H1 (cell line): ENCODE measurements around the gene CACNA1C.

Experiments used
- EP300 ChIP-seq, 2 experiments: IDR thresholded peaks; 1 replicate in 1 of 2; 2 replicates in 1 of 2; pipeline ENCODE4 v1.6.1; 2011 to 2012; ENCODE audit warnings: low read depth in 2 of 2, low read length in 2 of 2, mild to moderate bottlenecking in 2 of 2, borderline replicate concordance in 1 of 2, inconsistent platforms in 1 of 2, moderate library complexity in 1 of 2
- EZH2 ChIP-seq: fragments of 200-600 bp; sonication (generic); IDR thresholded peaks from 2 replicates; pipeline ENCODE4 v1.7.1; 2012; ENCODE audit warnings: low read depth, mild to moderate bottlenecking, moderate library complexity, low read length, inconsistent platforms; ENCODE audit not compliant: severe bottlenecking
- GABPA ChIP-seq: IDR thresholded peaks from 2 replicates; pipeline ENCODE4 v1.6.1; 2011; ENCODE audit warnings: mild to moderate bottlenecking, low read length, moderate library complexity, borderline replicate concordance; ENCODE audit not compliant: insufficient read depth
- NRF1 ChIP-seq: IDR thresholded peaks from 2 replicates; pipeline ENCODE4 v1.6.1; 2011; ENCODE audit warnings: mild to moderate bottlenecking, low read depth, low read length, improper control_type of control experiment
- POLR2A ChIP-seq, 2 experiments: IDR thresholded peaks; 1 replicate in 1 of 2; 2 replicates in 1 of 2; pipeline ENCODE4 v1.6.1; 2011; ENCODE audit warnings: low read depth in 2 of 2, low read length in 2 of 2, mild to moderate bottlenecking in 2 of 2; ENCODE audit errors: control extremely low read depth in 1 of 2
- POLR2AphosphoS5 ChIP-seq: IDR thresholded peaks from 2 replicates; pipeline ENCODE4 v1.6.1; 2011; ENCODE audit warnings: low read depth, low read length
- RFX5 ChIP-seq: IDR thresholded peaks from 2 replicates; pipeline ENCODE4 v1.6.1; 2011; ENCODE audit warnings: low read depth, low read length, improper control_type of control experiment, borderline replicate concordance
- TAF1 ChIP-seq: IDR thresholded peaks from 2 replicates; pipeline ENCODE4 v1.6.1; 2011; ENCODE audit warnings: mild to moderate bottlenecking, low read depth, low read length
- TAF7 ChIP-seq: optimal IDR thresholded peaks from 2 replicates; pipeline ENCODE3; 2011; ENCODE audit warnings: low read depth, mild to moderate bottlenecking, inconsistent platforms, low read length, moderate library complexity, borderline replicate concordance
- TF ChIP-seq, protein P1 (sequence below), 3 experiments: IDR thresholded peaks; 1 replicate in 2 of 3; 2 replicates in 1 of 3; pipeline versions ENCODE4 v1.5.1 to v1.6.1; 2011; ENCODE audit warnings: low read length in 3 of 3, mild to moderate bottlenecking in 3 of 3, inconsistent platforms in 2 of 3, low read depth in 1 of 3, moderate library complexity in 1 of 3; ENCODE audit not compliant: insufficient read depth in 1 of 3; ENCODE audit errors: control extremely low read depth in 1 of 3
- TF ChIP-seq, protein P2 (sequence below): IDR thresholded peaks from 2 replicates; pipeline ENCODE4 v1.6.1; 2011; ENCODE audit warnings: low read depth, mild to moderate bottlenecking, low read length; ENCODE audit not compliant: insufficient read depth

DNA sequence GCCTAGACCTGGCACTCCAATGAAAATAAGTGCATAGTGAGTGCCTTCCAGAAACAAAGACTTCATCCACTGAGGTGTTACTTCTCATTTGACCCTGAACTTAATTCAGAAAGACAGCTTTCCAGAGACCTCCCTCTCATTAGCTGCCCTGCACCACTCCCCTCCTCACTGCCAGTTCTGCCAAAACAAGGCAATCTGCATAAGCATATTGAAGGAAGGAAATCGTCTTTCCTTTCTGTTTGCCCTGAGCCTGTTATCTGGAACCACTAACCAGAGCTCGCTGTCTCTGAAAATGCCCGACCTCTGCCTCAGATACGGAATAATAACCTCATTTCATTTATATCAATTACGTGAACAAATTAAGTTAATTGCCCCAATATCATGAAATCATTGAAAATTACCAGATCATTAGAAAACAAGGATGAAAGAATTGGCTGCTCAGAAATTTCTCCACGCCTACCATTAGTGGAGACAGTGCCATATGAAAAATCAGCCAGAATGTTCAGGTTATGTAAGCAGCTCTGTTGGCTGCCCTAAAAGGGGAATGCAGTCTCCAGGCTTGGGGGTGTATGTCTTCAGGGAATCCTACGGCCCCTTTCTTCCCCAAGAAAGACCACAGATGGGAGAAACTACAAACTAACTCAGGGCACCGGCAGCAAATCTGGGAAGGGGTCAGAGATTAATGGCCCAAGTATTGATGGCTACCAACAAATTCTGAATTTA, 592.1 kb downstream of the CACNA1C start:
- TF ChIP-seq, protein P1, sequence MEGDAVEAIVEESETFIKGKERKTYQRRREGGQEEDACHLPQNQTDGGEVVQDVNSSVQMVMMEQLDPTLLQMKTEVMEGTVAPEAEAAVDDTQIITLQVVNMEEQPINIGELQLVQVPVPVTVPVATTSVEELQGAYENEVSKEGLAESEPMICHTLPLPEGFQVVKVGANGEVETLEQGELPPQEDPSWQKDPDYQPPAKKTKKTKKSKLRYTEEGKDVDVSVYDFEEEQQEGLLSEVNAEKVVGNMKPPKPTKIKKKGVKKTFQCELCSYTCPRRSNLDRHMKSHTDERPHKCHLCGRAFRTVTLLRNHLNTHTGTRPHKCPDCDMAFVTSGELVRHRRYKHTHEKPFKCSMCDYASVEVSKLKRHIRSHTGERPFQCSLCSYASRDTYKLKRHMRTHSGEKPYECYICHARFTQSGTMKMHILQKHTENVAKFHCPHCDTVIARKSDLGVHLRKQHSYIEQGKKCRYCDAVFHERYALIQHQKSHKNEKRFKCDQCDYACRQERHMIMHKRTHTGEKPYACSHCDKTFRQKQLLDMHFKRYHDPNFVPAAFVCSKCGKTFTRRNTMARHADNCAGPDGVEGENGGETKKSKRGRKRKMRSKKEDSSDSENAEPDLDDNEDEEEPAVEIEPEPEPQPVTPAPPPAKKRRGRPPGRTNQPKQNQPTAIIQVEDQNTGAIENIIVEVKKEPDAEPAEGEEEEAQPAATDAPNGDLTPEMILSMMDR (IDR thresholded peaks at IDR 0.05; ENCODE audit: control extremely low read depth in 1 of 3, insufficient read depth in 1 of 3, low read depth in 1 of 3, low read length in 3 of 3): no peak
- TF ChIP-seq, protein P2, sequence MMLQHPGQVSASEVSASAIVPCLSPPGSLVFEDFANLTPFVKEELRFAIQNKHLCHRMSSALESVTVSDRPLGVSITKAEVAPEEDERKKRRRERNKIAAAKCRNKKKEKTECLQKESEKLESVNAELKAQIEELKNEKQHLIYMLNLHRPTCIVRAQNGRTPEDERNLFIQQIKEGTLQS: no peak
- TF ChIP-seq POLR2AphosphoS5: no peak
- no peak for TF ChIP-seq GABPA
- no peak for TF ChIP-seq EP300 (IDR thresholded peaks at IDR 0.05; ENCODE audit: borderline replicate concordance in 1 of 2, low read depth in 2 of 2, low read length in 2 of 2)
- no peak for TF ChIP-seq TAF7
- no peak for TF ChIP-seq POLR2A (IDR thresholded peaks at IDR 0.05; ENCODE audit: control extremely low read depth in 1 of 2, low read depth in 2 of 2, low read length in 2 of 2)
- TF ChIP-seq TAF1: no peak
- no peak for TF ChIP-seq NRF1
- TF ChIP-seq RFX5: no peak
- no peak for TF ChIP-seq EZH2
